Measurements from ENCODE around the gene BRIP1. TPM values are rescaled to one million over a fixed set of nuclear protein-coding genes. Genes with fewer than 3 reads are reported as not detected.
"Not testable (repeated sequence)": the region's sequence is repeated elsewhere in the genome, so short reads cannot be mapped to it uniquely, and the experiment has no call there.

The BRIP1 gene
- total RNA-seq, 1 donor from 2014 or later: 4.6 TPM

GRCh38 chr17:61709567-61709966 is 153.8 kb downstream of the BRIP1 start:
- no peak for DNase-seq (ENCODE audit: extremely low read depth, low read depth, low spot score)

GRCh38 chr17:61704935-61705449 is 158.3 kb downstream of the BRIP1 start:
- DNase-seq (ENCODE audit: extremely low read depth, low read depth, low spot score): no peak

- DNase-seq (ENCODE audit: extremely low read depth, low read depth, low spot score): no peak
These were observed 160.9 kb downstream of the BRIP1 start for GRCh38 chr17:61702450-61702849.

- no peak for DNase-seq (ENCODE audit: extremely low read depth, low read depth, low spot score)
These were observed 161.3 kb downstream of the BRIP1 start for GRCh38 chr17:61701978-61702377.

- no peak for DNase-seq (ENCODE audit: extremely low read depth, low read depth, low spot score)
These were observed 162.0 kb downstream of the BRIP1 start for GRCh38 chr17:61701334-61701733.

- no peak for DNase-seq (ENCODE audit: extremely low read depth, low read depth, low spot score)
These were observed 163.1 kb downstream of the BRIP1 start for GRCh38 chr17:61700252-61700651.

- no peak for DNase-seq (ENCODE audit: extremely low read depth, low read depth, low spot score)
These were observed 163.6 kb downstream of the BRIP1 start for GRCh38 chr17:61699694-61700093.

- DNase-seq (ENCODE audit: extremely low read depth, low read depth, low spot score): no peak
These were observed 164.3 kb downstream of the BRIP1 start for GRCh38 chr17:61699032-61699431.

- DNase-seq (ENCODE audit: extremely low read depth, low read depth, low spot score): no peak
These were observed 165.1 kb downstream of the BRIP1 start for GRCh38 chr17:61698244-61698643.

GRCh38 chr17:61695779-61696337 is 167.5 kb downstream of the BRIP1 start:
- no peak for DNase-seq (ENCODE audit: extremely low read depth, low read depth, low spot score)

- no peak for DNase-seq (ENCODE audit: extremely low read depth, low read depth, low spot score)
These were observed 169.2 kb downstream of the BRIP1 start for GRCh38 chr17:61694095-61694494.

GRCh38 chr17:61689610-61690180 is 173.6 kb downstream of the BRIP1 start:
- DNase-seq (ENCODE audit: extremely low read depth, low read depth, low spot score): no peak

- DNase-seq (ENCODE audit: extremely low read depth, low read depth, low spot score): no peak
These were observed 175.6 kb downstream of the BRIP1 start for GRCh38 chr17:61687769-61688168.

GRCh38 chr17:61686113-61686512 is 177.2 kb downstream of the BRIP1 start:
- DNase-seq (ENCODE audit: extremely low read depth, low read depth, low spot score): no peak

GRCh38 chr17:61684818-61685217 is 178.5 kb downstream of the BRIP1 start:
- DNase-seq (ENCODE audit: extremely low read depth, low read depth, low spot score): no peak

- no peak for DNase-seq (ENCODE audit: extremely low read depth, low read depth, low spot score)
These were observed 179.2 kb downstream of the BRIP1 start for GRCh38 chr17:61684172-61684571.

- DNase-seq (ENCODE audit: extremely low read depth, low read depth, low spot score): no peak
These were observed 179.9 kb downstream of the BRIP1 start for GRCh38 chr17:61683466-61683865.

- no peak for DNase-seq (ENCODE audit: extremely low read depth, low read depth, low spot score)
These were observed 182.4 kb downstream of the BRIP1 start for GRCh38 chr17:61680921-61681320.

GRCh38 chr17:61678339-61678738 is 185.0 kb downstream of the BRIP1 start:
- DNase-seq (ENCODE audit: extremely low read depth, low read depth, low spot score): no peak

- not testable (repeated sequence) for DNase-seq (ENCODE audit: extremely low read depth, low read depth, low spot score)
These were observed 186.0 kb downstream of the BRIP1 start for GRCh38 chr17:61677150-61677811.

- not testable (repeated sequence) for DNase-seq (ENCODE audit: extremely low read depth, low read depth, low spot score)
These were observed 186.8 kb downstream of the BRIP1 start for GRCh38 chr17:61676522-61676921.

GRCh38 chr17:61674609-61675008 is 188.7 kb downstream of the BRIP1 start:
- not testable (repeated sequence) for DNase-seq (ENCODE audit: extremely low read depth, low read depth, low spot score)

Measured in glomerular endothelial cell (primary cell).